ENCODE results near the gene CHD5. TPM values are rescaled to one million over a fixed set of nuclear protein-coding genes. Genes with fewer than 3 reads are reported as not detected.

Gene CHD5
- total RNA-seq, 1 experiment from 2014 or later = 6.1 TPM

DNA sequence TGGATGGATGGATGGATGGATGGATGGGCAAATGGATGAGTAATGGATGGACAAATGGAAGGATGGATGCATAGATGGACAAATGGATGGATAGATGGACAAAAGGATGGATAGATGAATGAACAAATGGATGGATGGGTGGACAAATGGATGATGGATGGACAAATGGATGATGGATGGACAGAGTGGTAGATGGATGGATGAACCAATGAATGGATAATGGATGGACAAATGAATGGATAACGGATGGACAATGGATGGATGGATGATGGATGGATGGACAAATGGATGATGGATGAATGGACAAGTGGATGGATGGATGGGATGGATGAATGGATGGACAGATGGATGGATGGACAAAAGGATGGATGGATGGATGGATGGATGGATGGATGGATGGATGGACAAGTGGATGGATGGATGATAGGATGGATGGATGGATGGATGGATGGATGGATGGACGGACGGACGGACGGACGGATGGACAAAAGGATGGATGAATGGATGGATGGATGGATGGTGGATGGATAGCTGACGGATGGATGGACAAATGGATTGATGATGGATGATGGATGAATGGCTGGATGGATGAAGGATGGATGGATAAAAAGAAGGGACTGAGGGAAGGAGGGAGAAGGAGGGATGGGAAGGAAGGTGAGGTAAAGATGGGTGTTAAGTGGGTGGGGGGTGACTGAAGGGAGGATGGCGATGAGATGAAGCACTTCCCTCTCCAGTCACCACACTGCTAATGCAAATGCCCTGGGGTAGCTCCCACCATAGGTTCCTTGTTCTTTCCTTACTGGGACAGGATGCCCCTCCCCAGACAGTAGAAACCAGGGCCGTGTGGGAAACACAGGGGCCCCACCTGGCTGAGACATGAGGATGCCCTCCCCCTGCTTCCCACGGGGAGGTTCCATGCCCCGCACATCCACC, 29.8 kb downstream of the CHD5 start:
- BruUV-seq (replicated peaks) = no TSS peak
- TF ChIP-seq TCF7L2 (IDR thresholded peaks at IDR 0.05; ENCODE audit: borderline replicate concordance, extremely low read depth, insufficient read depth, insufficient read length) = no peak

GRCh38 chr1:6149597-6149996, 30.5 kb downstream of the CHD5 start:
- ATAC-seq (no peak), DNase-seq (ENCODE audit: low read depth, low spot score) (no peak)
- no peaks in the 10 kb centered on the region for H3K9me3 ChIP-seq (ENCODE audit: control insufficient read depth in 1 of 2, insufficient read depth in 1 of 2, low read depth in 1 of 2, low read length in 2 of 2)
- no peaks in the 10 kb centered on the region for H3K9me2 ChIP-seq (ENCODE audit: insufficient read depth)
- H3K27ac ChIP-seq (ENCODE audit: low read depth, low read length) = no peak overlapping the region
- ChIA-PET RAD21 (ENCODE audit: low non-redundant PET in 1 of 2, low total read pairs in 2 of 2, uncharacterized antibody in 2 of 2, unreplicated experiment in 2 of 2) (no interaction called here), POLR2A (no interaction called here), CTCF (no interaction called here)
- no peak overlapping the region for H2AFZ ChIP-seq (ENCODE audit: low read depth, low read length, poor library complexity, severe bottlenecking)
- no peak overlapping the region for H3K9ac ChIP-seq (ENCODE audit: low read length)
- H3K36me3 ChIP-seq (ENCODE audit: control insufficient read depth in 1 of 2, insufficient read depth in 2 of 2, low read length in 2 of 2) = no peaks in the 10 kb centered on the region
- H3K79me2 ChIP-seq (ENCODE audit: insufficient read depth, low read length) = no peaks in the 10 kb centered on the region
- H4K20me1 ChIP-seq (ENCODE audit: insufficient read depth) = no peaks in the 10 kb centered on the region
- no peaks in the 10 kb centered on the region for H3K27me3 ChIP-seq (ENCODE audit: insufficient read depth, low read length)
- no peak overlapping the region for H3K4me3 ChIP-seq (replicated peaks in 1 of 2; ENCODE audit: low read depth in 1 of 2, low read length in 2 of 2)
- H3K4me1 ChIP-seq (ENCODE audit: control insufficient read depth in 1 of 2, insufficient read depth in 2 of 2, low read length in 2 of 2) = peaks cover 5 to 14% of the 10 kb centered on the region in 2 experiments; a peak in 3 of 4 replicates
- intact Hi-C loops (cut with micrococcal nuclease) = no loop called here
- H3K4me2 ChIP-seq (ENCODE audit: low read length) = no peak overlapping the region
- BruUV-seq (replicated peaks) = TSS peak; percentile 42
- TF ChIP-seq RAD21 (IDR thresholded peaks at IDR 0.05; ENCODE audit: low read depth) = no peak
- TF ChIP-seq EGR1 (IDR thresholded peaks at IDR 0.05; ENCODE audit: low read depth) = no peak
- no peak for TF ChIP-seq SP1 (IDR thresholded peaks at IDR 0.05; ENCODE audit: low read depth)
- TF ChIP-seq REST (IDR thresholded peaks at IDR 0.05; ENCODE audit: low read depth) = no peak

More for the DNA sequence above, 29.8 kb downstream of the CHD5 start:
- Histone ChIP-seq H3K9me2 (ENCODE audit: insufficient read depth) (no peaks in the 10 kb centered on the region), H3K9me3 (ENCODE audit: control insufficient read depth in 1 of 2, insufficient read depth in 1 of 2, low read depth in 1 of 2, low read length in 2 of 2) (no peaks in the 10 kb centered on the region), H3K4me2 (ENCODE audit: low read length) (no peak overlapping the region), H3K4me3 (replicated peaks in 1 of 2; ENCODE audit: low read depth in 1 of 2, low read length in 2 of 2) (no peak overlapping the region), H3K36me3 (ENCODE audit: control insufficient read depth in 1 of 2, insufficient read depth in 2 of 2, low read length in 2 of 2) (no peaks in the 10 kb centered on the region), H4K20me1 (ENCODE audit: insufficient read depth) (no peaks in the 10 kb centered on the region), H2AFZ (ENCODE audit: low read depth, low read length, poor library complexity, severe bottlenecking) (no peak overlapping the region), H3K4me1 (ENCODE audit: control insufficient read depth in 1 of 2, insufficient read depth in 2 of 2, low read length in 2 of 2) (peaks cover 5 to 14% of the 10 kb centered on the region in 2 experiments; a peak in 3 of 4 replicates), H3K27ac (ENCODE audit: low read depth, low read length) (no peak overlapping the region), H3K9ac (ENCODE audit: low read length) (no peak overlapping the region), H3K79me2 (ENCODE audit: insufficient read depth, low read length) (no peaks in the 10 kb centered on the region), H3K27me3 (ENCODE audit: insufficient read depth, low read length) (no peaks in the 10 kb centered on the region)
- CTCF ChIA-PET = no interaction called here
- intact Hi-C loops (cut with micrococcal nuclease) = no loop called here
- ATAC-seq = no peak
- DNase-seq (ENCODE audit: low read depth, low spot score) = no peak
- RAD21 ChIA-PET (ENCODE audit: low non-redundant PET in 1 of 2, low total read pairs in 2 of 2, uncharacterized antibody in 2 of 2, unreplicated experiment in 2 of 2) = no interaction called here
- POLR2A ChIA-PET = no interaction called here
